ENCODE data around the gene RAD52. TPM values are rescaled to one million over a fixed set of nuclear protein-coding genes. Genes with fewer than 3 reads are reported as not detected.

The RAD52 gene
- polyA plus RNA-seq, 1 experiment, result 18.8 TPM

- TF ChIP-seq, protein P1, sequence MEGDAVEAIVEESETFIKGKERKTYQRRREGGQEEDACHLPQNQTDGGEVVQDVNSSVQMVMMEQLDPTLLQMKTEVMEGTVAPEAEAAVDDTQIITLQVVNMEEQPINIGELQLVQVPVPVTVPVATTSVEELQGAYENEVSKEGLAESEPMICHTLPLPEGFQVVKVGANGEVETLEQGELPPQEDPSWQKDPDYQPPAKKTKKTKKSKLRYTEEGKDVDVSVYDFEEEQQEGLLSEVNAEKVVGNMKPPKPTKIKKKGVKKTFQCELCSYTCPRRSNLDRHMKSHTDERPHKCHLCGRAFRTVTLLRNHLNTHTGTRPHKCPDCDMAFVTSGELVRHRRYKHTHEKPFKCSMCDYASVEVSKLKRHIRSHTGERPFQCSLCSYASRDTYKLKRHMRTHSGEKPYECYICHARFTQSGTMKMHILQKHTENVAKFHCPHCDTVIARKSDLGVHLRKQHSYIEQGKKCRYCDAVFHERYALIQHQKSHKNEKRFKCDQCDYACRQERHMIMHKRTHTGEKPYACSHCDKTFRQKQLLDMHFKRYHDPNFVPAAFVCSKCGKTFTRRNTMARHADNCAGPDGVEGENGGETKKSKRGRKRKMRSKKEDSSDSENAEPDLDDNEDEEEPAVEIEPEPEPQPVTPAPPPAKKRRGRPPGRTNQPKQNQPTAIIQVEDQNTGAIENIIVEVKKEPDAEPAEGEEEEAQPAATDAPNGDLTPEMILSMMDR (IDR thresholded peaks at IDR 0.05; ENCODE audit: low read depth, low read length), result no peak
- no peak for DNase-seq (ENCODE audit: low read depth, low spot score)
- Histone ChIP-seq H3K4me3 (ENCODE audit: low read depth, low read length) (no peak overlapping the region), H3K27me3 (ENCODE audit: control insufficient read depth, insufficient read depth, low read length) (no peaks in the 10 kb centered on the region), H3K9me3 (ENCODE audit: control insufficient read depth, insufficient read depth, low read length) (no peaks in the 10 kb centered on the region), H3K27ac (ENCODE audit: low read depth, low read length) (no peak overlapping the region)
- ChIA-PET CTCF (interaction anchor here (1.7 kb wide), 1 partner anchor 47 kb away, joined by 6 read pairs; no protein-coding TSS in a partner anchor), POLR2A (no interaction called here)
These were observed 86.2 kb downstream of the RAD52 start for GRCh38 chr12:863285-863684.

DNA sequence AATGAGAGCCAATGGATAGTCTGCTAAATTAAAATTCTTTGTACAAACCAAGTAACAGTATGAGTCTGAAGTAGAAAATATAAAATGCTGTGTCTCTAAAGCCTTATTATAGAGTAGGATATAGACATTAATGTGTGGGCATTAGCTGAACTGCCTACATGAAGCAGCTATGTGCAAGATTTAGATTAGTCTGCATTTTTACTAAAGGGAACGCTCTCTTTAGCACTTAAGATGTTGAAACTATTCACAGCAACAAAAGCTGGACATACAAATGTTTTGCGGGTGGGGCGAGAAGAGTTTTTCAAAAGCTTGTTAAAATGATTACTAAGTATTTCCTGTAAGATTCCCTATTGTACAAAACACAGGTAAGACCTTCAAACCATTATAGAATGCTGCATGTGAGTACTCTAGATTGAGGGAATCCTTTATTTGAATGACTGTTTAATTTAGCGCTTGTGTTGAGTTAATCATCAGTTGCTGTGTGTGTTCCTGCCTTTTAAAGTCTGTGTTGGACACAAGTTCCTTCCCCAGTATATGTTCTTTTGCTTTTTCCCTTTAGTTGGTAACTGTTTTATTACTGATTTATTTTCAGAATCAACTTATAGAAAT is 87.1 kb downstream of the RAD52 start:
- Histone ChIP-seq H3K4me3 (ENCODE audit: low read depth, low read length) (no peak overlapping the region), H3K27me3 (ENCODE audit: control insufficient read depth, insufficient read depth, low read length) (no peaks in the 10 kb centered on the region), H3K9me3 (ENCODE audit: control insufficient read depth, insufficient read depth, low read length) (no peaks in the 10 kb centered on the region), H3K27ac (ENCODE audit: low read depth, low read length) (no peak overlapping the region)
- no peak for DNase-seq (ENCODE audit: low read depth, low spot score)
- POLR2A ChIA-PET, result interaction anchor here (1.1 kb wide), 1 partner anchor 22 kb away, joined by 3 read pairs; no protein-coding TSS in a partner anchor
- TF ChIP-seq, protein P1 (IDR thresholded peaks at IDR 0.05; ENCODE audit: low read depth, low read length), result no peak
- CTCF ChIA-PET, result interaction anchor here (1.0 to 1.7 kb wide), 3 partner anchors 46 to 421 kb away, joined by 3 to 6 read pairs (median 4); no protein-coding TSS in a partner anchor

Other genes starting within 250 kb of the RAD52 start
- gene WNK1, start 197.1 kb downstream of the RAD52 start, polyA plus RNA-seq (2011; rRNA removed), result 38.0 and 52.4 TPM in 2 replicates
- 28.6 and 29.0 TPM in 2 replicates for gene ERC1, start 41.5 kb upstream of the RAD52 start, polyA plus RNA-seq (2011; rRNA removed)

Measured in AG04450 (cell line).